Activated CD4-positive, CD25-positive, alpha-beta regulatory T cell treated with anti-CD3 and anti-CD28 coated beads, Interleukin-2, amount 50 U/mL, for 16 hours (primary cell): Measurements from ENCODE around the gene TMEFF1.
"Not testable (repeated sequence)": the region's sequence is repeated elsewhere in the genome, so short reads cannot be mapped to it uniquely, and the experiment has no call there.

Experiments used
- DNase-seq: peaks from one replicate; pipeline ENCODE4 v3.0.0-alpha.2; 2020; ENCODE audit warnings: low read depth, low spot score

The TMEFF1 gene, protein sequence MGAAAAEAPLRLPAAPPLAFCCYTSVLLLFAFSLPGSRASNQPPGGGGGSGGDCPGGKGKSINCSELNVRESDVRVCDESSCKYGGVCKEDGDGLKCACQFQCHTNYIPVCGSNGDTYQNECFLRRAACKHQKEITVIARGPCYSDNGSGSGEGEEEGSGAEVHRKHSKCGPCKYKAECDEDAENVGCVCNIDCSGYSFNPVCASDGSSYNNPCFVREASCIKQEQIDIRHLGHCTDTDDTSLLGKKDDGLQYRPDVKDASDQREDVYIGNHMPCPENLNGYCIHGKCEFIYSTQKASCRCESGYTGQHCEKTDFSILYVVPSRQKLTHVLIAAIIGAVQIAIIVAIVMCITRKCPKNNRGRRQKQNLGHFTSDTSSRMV

DNA sequence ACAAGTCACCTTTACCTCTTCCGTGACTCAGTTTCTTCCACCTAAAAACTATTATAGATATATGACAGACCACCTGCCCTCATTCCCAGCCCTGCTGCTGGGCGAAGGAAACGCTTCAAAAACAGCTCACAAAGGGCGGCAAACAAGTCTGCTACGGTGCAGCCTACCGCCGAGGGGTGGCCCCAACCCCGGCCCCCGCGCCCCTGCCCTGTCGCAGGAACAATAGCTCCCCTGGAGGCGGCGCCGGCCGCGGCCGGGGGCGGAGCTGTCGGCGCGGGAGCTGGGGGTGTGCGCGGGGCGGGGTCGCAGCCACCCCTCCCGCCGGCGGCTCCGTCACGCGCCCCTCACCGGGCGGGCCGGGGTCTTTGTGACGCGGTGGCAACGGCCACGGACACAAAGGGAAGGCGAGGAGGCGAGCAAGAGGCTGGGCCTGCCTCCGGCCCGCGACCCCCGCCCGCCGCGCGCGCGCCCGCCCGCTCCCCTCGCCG is at the start of gene TMEFF1:
Gene TMEFF1, plus strand, starts transcription at position 362 of the 488 bp plus-strand sequence. CDS start 396 bp downstream, outside the sequence.
- DNase-seq, result no peak

DNA sequence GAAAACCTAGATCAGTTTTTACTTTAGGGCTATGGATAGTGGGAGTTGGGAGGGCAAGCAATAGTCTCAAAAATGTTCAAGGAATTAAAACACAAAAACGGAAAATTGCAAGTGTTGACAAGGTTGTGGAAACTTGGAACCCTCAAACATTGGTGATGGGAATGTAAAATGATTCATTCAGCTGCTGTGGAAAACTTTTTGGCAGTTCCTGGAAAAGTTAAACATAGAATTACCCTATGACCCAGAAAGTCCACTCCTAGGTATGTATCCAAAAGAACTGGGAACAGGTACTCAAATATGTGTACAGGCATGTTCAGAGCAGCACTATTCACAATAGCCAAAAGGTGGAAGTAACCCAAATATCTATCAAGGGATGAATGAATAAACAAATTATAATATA is 47.2 kb upstream of the TMEFF1 start:
- DNase-seq, result no peak

DNA sequence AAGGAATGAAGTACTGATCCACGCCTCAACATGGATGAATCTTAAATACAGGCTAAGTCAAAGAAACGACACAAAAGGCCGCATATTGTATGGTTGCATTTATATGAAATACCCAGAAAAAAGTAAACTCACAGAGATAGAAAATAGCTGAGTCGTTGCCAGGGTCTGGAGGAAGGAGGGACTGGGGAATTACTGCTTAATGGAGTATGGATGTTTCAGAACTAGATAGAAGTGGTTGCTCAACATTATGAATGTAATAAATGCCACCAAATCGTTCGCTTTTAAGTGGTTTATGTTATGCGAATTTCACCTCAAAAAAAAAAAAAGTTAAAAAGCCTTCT is 46.8 kb upstream of the TMEFF1 start:
- DNase-seq, result no peak

DNA sequence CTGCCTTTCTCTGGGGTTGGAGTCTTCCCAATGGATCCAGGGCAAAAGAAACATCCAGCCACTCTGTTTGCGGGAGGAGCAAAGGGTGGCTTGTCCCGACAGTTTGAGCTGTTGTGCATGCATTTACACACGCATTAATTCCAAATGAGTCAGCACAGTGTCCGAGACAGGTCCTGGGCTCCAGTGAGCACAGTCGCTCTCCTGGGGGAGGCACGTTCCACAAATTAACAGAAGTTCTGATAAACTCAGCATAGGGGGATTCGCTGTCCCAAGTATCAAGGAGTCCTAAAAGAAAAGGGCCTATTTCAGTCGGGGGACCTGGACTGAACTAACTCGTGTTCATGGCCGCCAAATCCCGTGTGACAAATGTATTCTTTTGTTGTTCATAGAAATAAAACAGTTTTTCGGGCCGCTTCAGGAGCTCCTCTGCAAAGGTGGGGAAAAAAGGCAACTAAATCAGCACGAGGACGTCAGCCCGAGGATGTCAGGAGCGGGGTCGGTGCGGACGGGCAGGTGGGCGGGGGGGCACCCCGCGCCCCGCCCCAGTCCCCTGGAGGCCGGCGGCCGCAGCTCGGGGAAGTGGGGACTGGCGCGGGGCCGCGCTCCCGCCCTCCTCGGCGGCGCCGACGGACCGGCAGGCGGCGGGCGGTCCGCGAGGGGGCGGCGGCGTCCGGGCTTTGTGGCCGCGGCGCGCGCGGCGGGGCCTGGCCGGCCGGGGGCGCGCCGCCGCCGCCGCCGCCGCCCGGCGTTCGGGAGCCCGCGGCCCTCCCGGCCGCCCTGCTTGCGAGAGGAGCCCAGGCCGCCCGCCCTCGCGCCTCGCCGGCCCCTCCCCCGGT is 46.2 kb upstream of the TMEFF1 start, which contains the start of gene MSANTD3:
Gene MSANTD3, plus strand, starts transcription at position 614 of the 836 bp plus-strand sequence. CDS start 14,796 bp downstream, outside the sequence.
- DNase-seq, result no peak

DNA sequence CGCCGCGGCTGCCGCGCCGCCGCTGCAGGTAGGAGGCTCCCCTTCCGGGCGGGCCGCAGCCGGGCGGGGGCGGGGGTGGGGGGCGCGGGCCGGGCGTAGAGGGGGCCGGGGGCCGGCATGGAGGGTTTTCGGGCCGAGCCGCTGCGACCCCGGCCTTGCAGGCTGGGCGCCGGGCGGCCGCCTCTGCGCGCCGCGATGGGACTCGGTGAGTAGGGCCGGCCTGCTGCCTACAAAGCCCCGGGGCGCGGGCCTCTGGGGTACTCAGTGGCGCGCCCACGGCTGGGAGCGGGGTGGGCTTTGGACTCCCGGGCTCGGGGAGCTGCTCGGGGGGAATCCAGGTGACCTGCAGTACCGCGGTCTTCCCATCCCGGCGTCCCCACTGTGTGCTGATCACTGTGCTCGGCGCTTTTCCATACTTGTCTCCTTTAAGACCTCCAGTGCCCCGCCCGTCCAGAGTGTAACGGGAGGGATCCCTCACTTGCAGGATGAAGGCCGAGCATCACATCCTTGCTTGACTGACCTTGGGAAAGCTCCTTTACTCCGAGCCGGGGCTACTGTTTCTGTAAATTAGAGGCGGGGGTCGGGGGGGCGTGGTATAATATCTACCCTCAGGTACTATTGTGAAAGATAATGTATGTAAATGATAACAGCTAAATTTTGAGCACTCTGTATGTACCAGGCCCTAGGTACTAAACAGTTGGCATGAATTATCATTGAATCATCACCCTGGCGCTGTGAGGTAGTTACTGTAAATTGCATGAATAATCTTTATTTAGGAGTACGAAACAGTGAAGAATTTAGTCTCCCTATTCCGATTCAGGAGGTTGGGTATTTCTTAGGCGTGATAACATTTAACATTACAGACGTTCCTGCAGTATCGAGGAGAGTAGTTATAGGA is 45.3 kb upstream of the TMEFF1 start:
- DNase-seq, result no peak

DNA sequence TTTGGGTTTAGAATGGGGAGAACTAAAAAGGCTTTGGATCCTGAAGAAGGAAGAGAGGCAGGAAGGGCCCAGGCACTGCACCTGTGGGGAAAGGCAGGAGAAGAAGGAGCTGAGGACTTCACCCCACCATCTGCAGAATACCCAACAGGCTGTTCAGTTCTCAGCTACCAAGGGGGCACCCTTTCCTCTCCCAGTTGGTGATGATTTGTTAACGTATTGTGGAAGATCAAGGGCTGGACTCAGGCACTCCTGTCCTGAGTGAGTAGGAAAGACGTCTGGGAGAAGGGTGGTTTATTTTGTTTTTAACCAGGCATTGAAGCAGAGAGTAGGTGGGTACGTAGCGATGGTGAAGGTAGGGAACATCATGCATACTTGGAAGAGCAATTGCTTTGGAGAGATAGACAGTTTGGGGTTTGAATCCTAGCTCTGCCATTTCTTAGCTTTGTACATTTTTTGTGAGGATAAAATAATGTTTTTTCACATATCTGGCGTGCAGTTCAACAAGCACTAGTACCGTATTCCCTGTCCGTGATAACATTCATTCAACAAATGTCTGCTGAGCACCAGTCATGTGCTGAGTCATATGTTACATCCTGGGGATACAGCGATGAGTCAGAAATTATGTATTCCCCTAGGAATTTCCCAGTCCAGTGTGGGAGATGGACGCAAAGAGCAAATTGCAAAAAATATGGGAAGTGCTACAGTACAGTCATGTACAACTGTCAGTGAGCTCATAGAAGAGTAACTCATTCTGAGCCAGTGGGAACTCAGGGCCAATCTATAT is 43.9 kb upstream of the TMEFF1 start:
- no peak for DNase-seq

DNA sequence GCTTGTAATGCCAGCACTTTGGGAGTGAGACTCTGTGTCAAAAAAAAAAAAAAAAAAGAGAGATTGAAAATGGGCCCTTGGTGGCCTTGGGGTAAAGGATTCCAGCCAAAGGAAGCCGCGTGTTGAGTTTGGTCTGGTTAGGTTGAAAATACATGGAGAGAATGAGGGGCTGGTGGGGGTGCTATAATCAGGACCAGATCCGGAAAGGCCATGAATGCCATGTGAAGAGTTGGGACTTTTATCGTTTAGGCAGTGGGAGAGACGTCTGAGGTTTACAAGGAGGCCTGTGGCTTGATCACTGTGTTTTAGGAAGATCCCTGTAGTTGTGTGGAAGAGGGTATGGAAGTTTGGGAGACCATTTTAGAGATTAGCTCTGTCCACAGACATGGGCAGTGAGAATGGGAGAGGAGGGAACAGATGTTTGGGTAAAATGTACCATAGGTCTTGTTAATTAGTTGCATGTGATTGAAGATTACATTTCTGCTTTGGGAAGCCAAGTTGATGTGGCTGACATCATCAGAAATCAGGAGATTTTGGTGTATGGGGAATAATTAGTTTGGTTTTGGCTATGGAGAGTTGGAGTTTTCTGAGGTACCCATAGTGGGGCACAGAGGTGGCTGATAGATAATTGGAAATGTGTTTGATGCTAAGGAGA is 42.5 kb upstream of the TMEFF1 start:
- DNase-seq, result no peak

DNA sequence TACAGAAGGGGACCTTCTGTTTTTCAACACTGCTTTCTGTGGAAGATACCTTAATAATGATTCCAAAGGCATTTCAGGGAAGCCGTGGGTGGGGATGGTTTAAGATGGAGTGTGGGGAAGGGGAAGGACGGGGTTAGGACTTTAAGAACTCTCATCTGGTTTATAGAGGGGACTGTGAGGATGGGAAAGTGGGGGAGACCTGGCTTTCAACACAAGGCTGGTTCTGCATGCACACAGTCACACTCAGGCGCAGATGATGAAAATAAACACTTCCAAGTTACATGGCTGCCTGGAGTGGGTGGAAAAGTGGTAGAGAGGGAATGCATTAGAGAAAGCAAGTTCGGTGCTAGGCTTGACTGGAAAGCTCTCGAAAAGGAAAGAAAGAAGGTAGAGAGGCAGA is 41.1 kb upstream of the TMEFF1 start:
- DNase-seq, result no peak

DNA sequence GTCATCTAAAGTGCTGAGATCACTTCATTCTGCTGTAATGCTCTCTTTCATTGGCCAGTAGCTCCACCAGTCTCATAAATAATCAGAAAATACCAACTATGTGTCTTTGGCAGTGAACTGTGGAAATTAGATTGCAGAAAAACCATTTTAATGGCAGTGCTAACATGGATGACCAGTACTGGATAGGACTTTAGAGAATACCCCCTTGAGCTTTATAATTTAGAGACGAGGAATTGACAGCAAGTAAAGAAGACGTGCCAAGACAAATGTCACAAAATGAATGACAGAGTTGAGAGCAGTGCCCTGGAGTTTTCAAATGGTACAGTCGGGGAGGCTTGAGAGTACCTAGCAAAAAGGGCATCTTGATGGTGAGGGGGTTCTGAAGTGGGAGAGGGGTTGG is 40.2 kb upstream of the TMEFF1 start:
- DNase-seq, result no peak

DNA sequence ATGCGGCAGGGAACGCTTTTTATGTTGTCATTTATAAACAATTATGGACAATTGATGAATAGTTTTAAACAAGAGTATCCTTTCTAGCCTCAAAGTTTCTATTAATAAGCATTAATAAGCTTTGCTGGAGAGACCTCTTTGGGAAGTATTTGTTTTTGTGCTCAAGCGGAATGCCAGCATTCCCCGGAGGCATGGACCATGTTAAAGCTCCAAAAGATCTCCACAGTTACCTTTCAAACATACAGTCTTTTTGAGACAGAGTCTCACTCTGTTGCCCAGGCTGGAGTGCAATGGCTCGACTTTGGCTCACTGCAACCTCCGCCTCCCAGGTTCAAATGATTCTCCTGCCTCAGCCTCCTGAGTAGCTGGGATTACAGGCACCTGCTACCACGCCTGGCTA is 36.4 kb upstream of the TMEFF1 start:
- DNase-seq, result no peak

DNA sequence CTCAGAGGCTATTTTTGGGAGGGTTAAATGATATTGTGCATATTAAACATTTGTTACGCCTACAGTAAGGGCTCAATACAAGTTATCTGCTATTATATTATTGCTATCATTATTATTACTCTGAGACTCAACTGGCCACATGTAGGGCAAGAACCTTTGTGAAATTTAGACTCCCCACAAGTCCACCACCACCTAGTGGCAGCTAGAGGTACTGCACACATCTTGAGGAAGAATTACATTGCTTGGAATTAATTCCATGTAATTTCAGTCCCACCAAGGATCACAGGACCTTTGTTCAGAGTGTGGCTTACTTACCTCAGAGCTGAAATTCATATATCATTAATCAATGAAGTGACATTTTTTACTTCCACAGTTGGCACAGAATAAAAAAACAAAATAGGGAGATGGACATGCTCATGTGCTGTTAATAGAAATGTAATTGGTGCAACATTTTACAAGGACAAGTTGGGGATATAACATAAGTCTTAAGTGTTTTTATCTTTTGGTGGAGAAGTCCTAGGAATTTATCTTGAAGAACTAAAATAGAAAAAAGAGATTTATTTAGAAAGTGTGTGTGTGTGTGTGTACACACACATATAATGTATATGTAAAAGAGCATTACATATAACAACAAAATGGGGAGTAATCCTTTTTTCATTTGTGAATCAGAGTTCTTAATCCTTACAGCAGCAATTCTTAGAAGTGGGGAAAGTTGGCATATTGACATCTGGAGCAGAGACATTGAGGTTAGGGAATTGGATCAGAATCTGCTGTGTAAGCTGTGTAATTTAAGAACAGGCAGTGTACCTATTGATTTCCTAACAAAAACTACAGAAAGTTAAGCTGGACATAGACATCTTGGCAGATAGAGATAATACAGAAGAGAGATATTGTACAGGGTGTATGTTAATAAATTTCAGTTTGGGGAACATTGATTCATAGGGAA is 34.8 kb upstream of the TMEFF1 start:
- peak; percentile 59 for DNase-seq

DNA sequence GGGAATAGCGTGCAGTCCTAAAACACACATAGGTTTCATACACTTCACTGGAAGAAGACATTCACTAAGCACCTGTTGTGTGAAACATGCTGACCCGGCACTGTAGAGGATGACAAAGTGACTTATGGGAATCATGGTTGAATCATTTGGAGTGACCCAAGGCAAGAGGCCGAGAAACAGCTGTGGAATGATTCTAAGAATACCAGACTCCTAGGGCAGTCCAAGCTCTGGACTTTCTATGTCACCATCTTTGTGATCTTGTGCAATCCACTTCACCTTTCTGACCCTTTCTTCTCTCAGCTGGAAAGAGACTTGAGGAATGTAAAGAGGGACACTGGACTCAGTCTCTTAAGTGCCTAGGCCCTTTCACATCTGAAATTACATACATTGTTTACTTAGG is 32.9 kb upstream of the TMEFF1 start:
- no peak for DNase-seq

DNA sequence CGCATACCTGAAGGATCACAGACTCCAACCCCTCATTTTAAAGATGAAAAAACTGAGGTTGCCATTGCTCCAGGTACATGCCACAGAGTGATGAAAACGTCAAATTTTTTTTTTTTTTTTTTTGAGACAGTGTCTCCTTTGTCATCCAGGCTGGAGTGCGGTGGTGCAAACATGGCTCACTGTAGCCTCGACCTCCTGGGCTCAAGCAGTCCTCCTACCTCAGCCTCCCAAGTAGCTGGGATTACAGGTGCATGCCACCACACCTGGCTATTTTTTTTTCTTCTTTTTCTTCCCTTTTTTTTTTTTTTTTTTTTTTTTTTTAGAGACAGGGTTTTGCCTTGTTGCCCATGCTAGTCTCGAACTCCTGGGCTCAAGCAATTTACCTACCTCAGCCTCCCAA is 32.5 kb upstream of the TMEFF1 start:
- not testable (repeated sequence) for DNase-seq

DNA sequence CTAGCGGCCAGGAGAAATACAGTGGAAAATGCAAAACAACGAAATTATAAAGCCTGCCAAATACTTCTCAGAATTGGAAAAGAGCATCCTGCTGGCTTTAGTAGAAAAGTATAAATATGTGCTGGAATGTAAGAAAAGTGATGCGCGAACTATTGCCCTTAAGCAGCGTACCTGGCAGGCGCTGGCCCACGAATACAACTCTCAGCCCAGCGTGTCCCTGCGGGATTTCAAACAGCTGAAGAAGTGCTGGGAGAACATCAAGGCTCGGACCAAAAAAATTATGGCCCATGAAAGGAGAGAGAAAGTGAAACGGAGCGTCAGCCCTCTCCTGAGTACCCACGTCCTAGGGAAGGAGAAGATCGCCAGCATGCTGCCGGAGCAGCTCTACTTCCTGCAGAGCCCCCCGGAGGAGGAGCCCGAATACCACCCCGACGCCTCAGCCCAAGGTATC is 31.0 kb upstream of the TMEFF1 start:
- DNase-seq, result no peak

DNA sequence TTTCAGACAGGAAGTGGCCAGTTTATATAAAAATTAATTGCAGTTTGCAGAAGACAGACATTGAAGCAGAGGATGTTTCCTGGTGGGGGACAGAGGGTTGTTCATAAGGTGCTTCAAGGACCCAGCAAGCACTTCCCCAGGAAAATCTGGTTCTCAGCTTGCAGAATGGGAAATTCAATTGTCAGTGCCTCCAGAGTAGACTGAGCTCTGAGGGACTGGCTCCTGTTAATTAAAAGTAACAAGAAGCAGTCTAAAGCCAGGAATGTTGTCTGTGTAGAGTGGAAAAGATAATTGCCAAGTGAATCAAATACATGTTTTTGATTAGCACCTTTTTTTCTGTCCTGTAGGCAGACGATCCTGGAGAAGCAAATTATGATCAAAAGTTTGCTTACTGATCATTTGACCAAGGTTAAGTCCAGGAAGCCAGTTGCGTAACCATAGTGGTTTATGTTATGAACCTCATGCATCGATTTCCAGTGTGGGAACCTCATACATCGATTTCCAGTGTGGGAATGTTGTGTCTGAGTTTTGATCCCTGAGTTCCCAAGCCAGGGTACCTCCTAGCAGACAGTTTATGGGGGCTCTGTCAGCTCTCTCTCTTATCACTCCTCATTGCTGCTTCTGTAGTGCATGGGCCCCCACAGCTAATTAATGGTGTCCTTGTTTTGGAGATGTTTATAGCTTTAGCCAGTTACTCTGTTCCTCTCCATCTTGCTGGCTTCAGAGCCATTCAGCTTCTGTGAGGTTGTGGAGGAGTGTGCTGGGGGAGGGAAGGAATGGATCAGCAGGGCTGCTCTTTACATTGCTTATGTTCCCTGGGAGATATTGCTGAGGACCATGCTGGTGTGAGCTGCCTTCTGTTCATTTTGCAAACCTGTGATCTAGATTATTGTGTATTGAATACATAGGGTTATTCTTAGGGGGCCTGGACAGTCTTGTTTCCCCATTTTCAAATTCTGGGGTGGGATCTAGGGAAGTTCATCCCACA is 28.9 kb upstream of the TMEFF1 start:
- DNase-seq, result no peak

DNA sequence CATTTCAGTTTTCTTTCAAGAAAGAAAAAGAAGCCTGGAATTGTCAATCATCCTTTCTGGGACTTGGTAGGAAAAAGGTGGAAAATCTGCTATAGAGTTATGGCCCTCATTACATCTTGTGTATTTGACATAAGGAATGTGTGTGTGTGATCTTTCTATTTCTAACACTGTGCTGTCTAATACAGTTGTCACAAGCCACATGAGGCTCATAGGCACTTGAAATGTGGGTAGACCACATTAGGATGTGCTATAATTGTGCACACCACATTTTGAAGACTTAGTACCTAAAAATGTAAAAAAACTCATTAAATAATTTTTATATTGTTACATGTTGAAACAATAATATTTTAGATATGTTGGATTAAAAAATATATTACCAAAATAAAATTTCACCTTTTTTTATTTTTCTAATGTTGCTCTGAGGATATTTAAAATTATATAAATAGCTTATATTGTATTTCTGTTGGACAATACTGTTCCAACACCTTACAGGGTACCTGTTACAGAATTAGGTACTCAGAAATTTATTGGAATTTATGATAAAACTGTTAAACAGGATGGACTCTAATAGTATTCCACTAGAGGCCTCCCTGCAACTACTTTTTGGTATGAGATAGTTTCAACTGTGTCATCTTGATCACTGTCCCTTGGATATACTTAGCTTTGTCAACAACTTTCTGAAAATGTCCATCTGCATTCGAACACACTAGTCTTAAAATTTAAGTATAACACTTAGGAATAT is 27.6 kb upstream of the TMEFF1 start:
- DNase-seq, result no peak

DNA sequence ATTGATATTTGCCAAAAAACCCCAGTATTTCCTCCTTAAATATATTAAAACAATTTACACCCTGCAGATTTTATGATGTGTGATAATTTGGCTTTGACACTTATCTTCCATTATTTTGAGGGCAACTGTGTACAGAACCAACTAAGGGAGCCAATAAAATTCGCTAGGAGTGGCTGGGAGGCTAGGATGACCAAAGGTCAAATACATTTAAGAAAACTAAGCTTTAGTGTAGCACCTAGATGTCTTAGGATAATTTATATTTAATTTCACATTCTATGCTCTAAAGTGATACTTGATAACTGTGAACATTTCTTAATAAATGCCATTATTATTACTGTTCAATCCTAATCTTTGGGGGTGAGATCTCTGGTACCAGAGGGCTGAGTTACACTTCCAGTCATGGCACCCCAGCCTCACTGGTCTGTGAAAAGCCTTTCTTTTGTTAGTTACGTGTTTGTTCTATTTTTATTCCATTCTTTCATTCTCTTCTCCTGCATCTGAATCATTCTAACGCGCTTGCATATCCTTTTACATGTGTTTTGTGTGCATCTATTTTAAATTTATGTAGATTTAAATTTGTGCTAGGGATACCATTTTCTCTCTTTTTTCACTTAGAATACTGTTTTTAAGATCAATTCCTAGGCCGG is 26.9 kb upstream of the TMEFF1 start:
- DNase-seq, result no peak
